ENCODE results near the gene COA1.
"Not testable (repeated sequence)": the region's sequence is repeated elsewhere in the genome, so short reads cannot be mapped to it uniquely, and the experiment has no call there.

- TF ChIP-seq CTCF (IDR thresholded peaks at IDR 0.05; ENCODE audit: low read depth, low read length, poor library complexity, severe bottlenecking); EZH2phosphoT487 (IDR thresholded peaks at IDR 0.05; ENCODE audit: borderline replicate concordance, low read length): not testable (repeated sequence)
Measured at GRCh38 chr7:43687866-43688265, 41.5 kb downstream of the COA1 start.
